ENCODE measurements around the gene GALNT17. TPM values are rescaled to one million over a fixed set of nuclear protein-coding genes. Genes with fewer than 3 reads are reported as not detected.

GALNT17 gene
- total RNA-seq, 1 donor from 2014 or later: 2.7 TPM

DNA sequence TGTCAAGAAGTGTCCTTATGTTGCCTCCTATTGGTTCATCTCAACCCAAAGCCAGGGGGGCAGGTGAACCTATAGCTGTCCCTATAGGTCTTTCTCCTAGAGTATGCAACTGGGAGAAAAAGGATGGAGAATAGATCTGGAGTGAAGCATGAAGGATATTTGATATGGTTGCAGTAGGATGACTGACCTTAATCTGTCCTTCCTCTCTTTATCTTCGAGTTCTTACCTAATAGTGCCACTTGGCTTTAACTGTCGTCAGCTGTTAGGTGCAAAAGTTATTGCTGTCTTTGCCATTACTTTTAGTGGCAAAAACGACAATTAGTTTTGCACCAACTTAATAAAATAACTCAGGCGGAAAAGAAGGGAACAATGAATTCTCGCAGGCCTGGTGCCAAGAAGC lies 196.0 kb downstream of the GALNT17 start:
- TF ChIP-seq, protein P1, sequence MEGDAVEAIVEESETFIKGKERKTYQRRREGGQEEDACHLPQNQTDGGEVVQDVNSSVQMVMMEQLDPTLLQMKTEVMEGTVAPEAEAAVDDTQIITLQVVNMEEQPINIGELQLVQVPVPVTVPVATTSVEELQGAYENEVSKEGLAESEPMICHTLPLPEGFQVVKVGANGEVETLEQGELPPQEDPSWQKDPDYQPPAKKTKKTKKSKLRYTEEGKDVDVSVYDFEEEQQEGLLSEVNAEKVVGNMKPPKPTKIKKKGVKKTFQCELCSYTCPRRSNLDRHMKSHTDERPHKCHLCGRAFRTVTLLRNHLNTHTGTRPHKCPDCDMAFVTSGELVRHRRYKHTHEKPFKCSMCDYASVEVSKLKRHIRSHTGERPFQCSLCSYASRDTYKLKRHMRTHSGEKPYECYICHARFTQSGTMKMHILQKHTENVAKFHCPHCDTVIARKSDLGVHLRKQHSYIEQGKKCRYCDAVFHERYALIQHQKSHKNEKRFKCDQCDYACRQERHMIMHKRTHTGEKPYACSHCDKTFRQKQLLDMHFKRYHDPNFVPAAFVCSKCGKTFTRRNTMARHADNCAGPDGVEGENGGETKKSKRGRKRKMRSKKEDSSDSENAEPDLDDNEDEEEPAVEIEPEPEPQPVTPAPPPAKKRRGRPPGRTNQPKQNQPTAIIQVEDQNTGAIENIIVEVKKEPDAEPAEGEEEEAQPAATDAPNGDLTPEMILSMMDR (IDR thresholded peaks at IDR 0.05; ENCODE audit: unreplicated experiment): no peak

DNA sequence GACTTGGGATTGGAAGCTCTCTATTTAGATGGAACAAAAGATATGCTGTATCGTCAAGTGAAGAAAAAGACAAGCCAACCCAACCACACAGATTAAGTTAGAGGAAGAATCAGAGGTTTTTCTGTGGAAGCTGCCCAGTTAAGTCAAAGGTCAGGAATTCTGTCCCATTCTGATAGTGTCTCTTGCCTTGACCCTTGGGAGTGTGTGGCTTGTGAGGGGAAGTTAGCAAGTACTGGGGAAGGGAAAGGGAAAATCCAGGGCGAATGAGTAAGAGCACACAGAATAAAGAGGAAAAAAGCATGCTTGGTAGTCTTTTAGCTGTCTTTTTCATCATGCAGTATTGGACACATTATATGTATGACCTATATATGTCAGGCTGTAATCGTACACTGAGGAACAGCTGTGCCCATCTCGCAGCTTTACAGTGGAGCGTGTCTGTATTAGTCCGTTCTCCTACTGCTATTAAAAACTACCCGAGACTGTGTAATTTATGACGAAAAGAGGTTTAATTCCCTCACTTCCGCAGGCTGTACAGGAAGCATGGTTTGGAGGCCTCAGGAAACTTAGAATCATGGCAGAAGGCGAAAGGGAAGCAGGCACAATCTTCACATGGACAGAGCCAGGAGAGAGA lies 197.2 kb downstream of the GALNT17 start:
- Mint-ChIP-seq H3K36me3 (no peaks in the 10 kb centered on the region), H3K9me3 (peaks cover 6% of the 10 kb centered on the region), H3K27me3 (ENCODE audit: low read depth) (peaks cover 4% of the 10 kb centered on the region), H3K4me3 (no peak overlapping the region), H3K4me1 (peaks cover 2% of the 10 kb centered on the region), H3K27ac (no peak overlapping the region)
- DNase-seq (ENCODE audit: low spot score in 2 of 2, unreplicated experiment in 2 of 2): no peak
- TF ChIP-seq, protein P1 (IDR thresholded peaks at IDR 0.05; ENCODE audit: unreplicated experiment): no peak

More for the DNA sequence above, 196.0 kb downstream of the GALNT17 start:
- Mint-ChIP-seq H3K4me3 (no peak overlapping the region), H3K27ac (no peak overlapping the region), H3K9me3 (peaks cover 6% of the 10 kb centered on the region), H3K27me3 (ENCODE audit: low read depth) (peaks cover 4% of the 10 kb centered on the region), H3K36me3 (no peaks in the 10 kb centered on the region), H3K4me1 (peaks cover 2% of the 10 kb centered on the region)
- DNase-seq (ENCODE audit: low spot score in 2 of 2, unreplicated experiment in 2 of 2): no peak

DNA sequence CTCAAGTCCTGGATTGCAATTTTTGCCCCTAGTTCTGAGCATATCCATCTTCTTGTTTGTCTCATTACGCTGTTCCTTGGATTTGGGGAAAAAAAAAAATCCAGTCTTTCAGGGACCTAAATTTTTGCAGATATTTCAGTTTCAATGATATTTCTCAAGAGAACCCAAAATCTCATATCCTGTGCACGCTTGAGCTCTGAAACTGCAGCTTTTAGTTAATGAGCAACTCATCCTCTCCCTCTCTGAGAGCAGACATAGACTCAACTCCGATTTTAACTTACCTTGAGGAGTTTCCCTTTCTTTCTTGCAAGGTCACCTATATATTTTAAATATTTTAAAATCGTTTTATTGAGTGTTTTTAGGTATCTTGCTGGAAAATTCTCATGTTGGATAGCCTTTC lies 200.3 kb downstream of the GALNT17 start:
- no peaks in the 10 kb centered on the region for H3K27me3 Mint-ChIP-seq (ENCODE audit: low read depth)
- H3K27ac Mint-ChIP-seq: no peak overlapping the region
- no peak for DNase-seq (ENCODE audit: low spot score in 2 of 2, unreplicated experiment in 2 of 2)
- H3K4me3 Mint-ChIP-seq: no peak overlapping the region
- H3K36me3 Mint-ChIP-seq: no peaks in the 10 kb centered on the region
- peaks cover 7% of the 10 kb centered on the region for H3K4me1 Mint-ChIP-seq
- H3K9me3 Mint-ChIP-seq: peaks cover 4% of the 10 kb centered on the region
- TF ChIP-seq, protein P1 (IDR thresholded peaks at IDR 0.05; ENCODE audit: unreplicated experiment): no peak

DNA sequence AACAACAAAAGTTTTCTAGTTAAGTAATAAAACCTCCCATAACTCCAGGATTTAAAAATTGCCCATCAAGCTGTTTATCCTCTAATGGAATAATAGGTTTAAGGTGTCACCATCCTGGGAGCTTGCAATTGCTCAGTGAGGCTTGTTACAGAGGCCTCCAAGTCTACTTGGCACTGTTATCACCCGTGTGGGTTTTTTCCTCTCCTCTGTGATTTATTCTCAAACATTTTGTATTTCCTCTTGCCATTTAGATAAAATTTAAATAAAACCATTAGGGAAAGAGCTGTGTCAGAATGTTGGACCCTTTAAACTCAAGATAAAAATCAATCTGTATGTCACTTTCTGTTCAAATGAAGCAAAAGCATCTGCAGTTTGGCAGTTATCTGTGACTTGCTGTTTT lies 202.6 kb downstream of the GALNT17 start:
- H3K4me3 Mint-ChIP-seq: no peak overlapping the region
- TF ChIP-seq, protein P1 (IDR thresholded peaks at IDR 0.05; ENCODE audit: unreplicated experiment): no peak
- no peaks in the 10 kb centered on the region for H3K9me3 Mint-ChIP-seq
- DNase-seq (ENCODE audit: low spot score in 2 of 2, unreplicated experiment in 2 of 2): no peak
- H3K27ac Mint-ChIP-seq: no peak overlapping the region
- H3K27me3 Mint-ChIP-seq (ENCODE audit: low read depth): no peaks in the 10 kb centered on the region
- H3K36me3 Mint-ChIP-seq: no peaks in the 10 kb centered on the region
- H3K4me1 Mint-ChIP-seq: peaks cover 5% of the 10 kb centered on the region

DNA sequence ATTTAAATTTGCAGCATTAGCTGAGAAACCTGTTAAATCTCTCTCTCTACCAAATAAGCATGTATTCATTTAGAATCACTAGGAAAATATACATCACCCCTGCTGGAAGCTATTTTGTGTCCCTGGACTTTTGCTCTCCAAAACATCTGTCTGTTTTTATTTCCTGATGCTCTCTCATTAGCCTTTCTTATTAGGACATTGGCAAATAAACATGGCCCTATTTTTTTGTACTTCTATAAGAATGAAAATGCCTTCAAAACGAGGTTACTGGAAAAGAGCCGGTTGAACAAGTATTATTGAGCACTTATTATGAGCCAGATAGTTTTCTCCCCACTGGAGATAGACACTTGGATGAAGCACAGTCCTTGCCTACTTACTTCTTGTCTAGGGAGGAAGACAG lies 206.9 kb downstream of the GALNT17 start:
- TF ChIP-seq, protein P1 (IDR thresholded peaks at IDR 0.05; ENCODE audit: unreplicated experiment): no peak
- peaks cover 3% of the 10 kb centered on the region for H3K36me3 Mint-ChIP-seq
- peaks cover 23% of the 10 kb centered on the region for H3K9me3 Mint-ChIP-seq
- peaks cover 14% of the 10 kb centered on the region for H3K4me1 Mint-ChIP-seq
- no peak overlapping the region for H3K4me3 Mint-ChIP-seq
- H3K27ac Mint-ChIP-seq: no peak overlapping the region
- no peak for DNase-seq (ENCODE audit: low spot score in 2 of 2, unreplicated experiment in 2 of 2)
- H3K27me3 Mint-ChIP-seq (ENCODE audit: low read depth): no peaks in the 10 kb centered on the region
